ENCODE measurements around the gene CXXC1. TPM values are rescaled to one million over a fixed set of nuclear protein-coding genes. Genes with fewer than 3 reads are reported as not detected.

CXXC1 gene
- total RNA-seq, 1 experiment from 2014 or later = 54.7 TPM

- no peaks in the 10 kb centered on the region for H3K27me3 ChIP-seq (ENCODE audit: insufficient read depth, low read depth)
- no peaks in the 10 kb centered on the region for H3K9me2 ChIP-seq (ENCODE audit: insufficient read depth)
- no peaks in the 10 kb centered on the region for H3K36me3 ChIP-seq (ENCODE audit: low read depth)
- H3K27ac ChIP-seq = no peak overlapping the region
- POLR2A ChIA-PET (ENCODE audit: unreplicated experiment) = no interaction called here
- CTCF ChIA-PET = interaction anchor here (0.6 to 1.0 kb wide), 2 partner anchors 89 to 333 kb away, joined by 3 to 4 read pairs; no protein-coding TSS in a partner anchor
- H2AFZ ChIP-seq = peak overlapping the region; percentile 59; the same call in 1 of the 2 replicates
- TF ChIP-seq CTCF (conservative IDR thresholded peaks at IDR 0.05) (peak; percentile 74), EZH2 (IDR thresholded peaks at IDR 0.05; ENCODE audit: low read depth) (no peak)
- no peaks in the 10 kb centered on the region for H3K79me2 ChIP-seq (ENCODE audit: low read depth)
- intact Hi-C loops (cut with micrococcal nuclease; ENCODE audit: unreplicated experiment) = loop anchor here (1.0 kb wide), 1 partner anchor 89 kb away; no protein-coding TSS in a partner anchor
- H3F3A ChIP-seq (ENCODE audit: insufficient read depth, low read depth) = peaks cover 15% of the 10 kb centered on the region; the same call in 1 of the 2 replicates
- H3K4me3 ChIP-seq = peak overlapping the region; percentile 45; the same call in 1 of the 2 replicates
- no TSS peak for BruUV-seq (replicated peaks)
- H4K20me1 ChIP-seq (ENCODE audit: insufficient read depth) = no peaks in the 10 kb centered on the region
- peak overlapping the region; percentile 58 for H3K4me2 ChIP-seq
- H3K9me3 ChIP-seq (ENCODE audit: insufficient read depth, low read depth) = no peaks in the 10 kb centered on the region
- H3K4me1 ChIP-seq (replicated peaks; ENCODE audit: insufficient read depth) = peaks cover 5% of the 10 kb centered on the region
- peak; percentile 60 to 86 for DNase-seq
Measured at GRCh38 chr18:50268022-50268747, 19.3 kb downstream of the CXXC1 start.

GRCh38 chr18:50266248-50266704, 21.2 kb downstream of the CXXC1 start, which contains the start of gene CFAP53:
Gene CFAP53 (minus strand): TSS chr18:50266495. CDS start chr18:50266404, 91 bp downstream.
- Histone ChIP-seq H3K27me3 (ENCODE audit: insufficient read depth, low read depth) (no peaks in the 10 kb centered on the region), H4K20me1 (ENCODE audit: insufficient read depth) (no peaks in the 10 kb centered on the region), H3F3A (ENCODE audit: insufficient read depth, low read depth) (peaks cover 15% of the 10 kb centered on the region; the same call in 1 of the 2 replicates), H3K4me1 (replicated peaks; ENCODE audit: insufficient read depth) (peaks cover 5% of the 10 kb centered on the region), H2AFZ (peak within 1 kb of the TSS; percentile 93), H3K36me3 (ENCODE audit: low read depth) (no peaks in the 10 kb centered on the region), H3K79me2 (ENCODE audit: low read depth) (no peaks in the 10 kb centered on the region), H3K27ac (peak within 1 kb of the TSS; percentile 2; the same call in 1 of the 2 replicates), H3K9me3 (ENCODE audit: insufficient read depth, low read depth) (no peaks in the 10 kb centered on the region), H3K9me2 (ENCODE audit: insufficient read depth) (no peaks in the 10 kb centered on the region), H3K4me2 (peak within 1 kb of the TSS; percentile 87), H3K4me3 (peak within 1 kb of the TSS; percentile 83)
- ChIA-PET POLR2A (ENCODE audit: unreplicated experiment) (no interaction called here), CTCF (interaction anchor here (0.6 kb wide), 1 partner anchor 83 kb away, joined by 5 read pairs; no protein-coding TSS in a partner anchor)
- TF ChIP-seq EZH2 (IDR thresholded peaks at IDR 0.05; ENCODE audit: low read depth) (no peak), CTCF (conservative IDR thresholded peaks at IDR 0.05) (no peak)
- no TSS peak for BruUV-seq (replicated peaks)
- DNase-seq = peak; percentile 82 to 83
- intact Hi-C loops (cut with micrococcal nuclease; ENCODE audit: unreplicated experiment) = loop anchor here (2.0 kb wide), 1 partner anchor 43 kb away; no protein-coding TSS in a partner anchor

GRCh38 chr18:50262977-50263376, 24.5 kb downstream of the CXXC1 start:
- TF ChIP-seq EZH2 (IDR thresholded peaks at IDR 0.05; ENCODE audit: low read depth) = no peak
- no peak for TF ChIP-seq CTCF (conservative IDR thresholded peaks at IDR 0.05)
- Histone ChIP-seq H3K36me3 (ENCODE audit: low read depth) (no peaks in the 10 kb centered on the region), H3K4me2 (no peak overlapping the region), H2AFZ (no peak overlapping the region), H3K9me3 (ENCODE audit: insufficient read depth, low read depth) (no peaks in the 10 kb centered on the region), H3K4me1 (replicated peaks; ENCODE audit: insufficient read depth) (peaks cover 5% of the 10 kb centered on the region), H3K27me3 (ENCODE audit: insufficient read depth, low read depth) (no peaks in the 10 kb centered on the region), H3K27ac (no peak overlapping the region), H3K4me3 (no peak overlapping the region), H3K9me2 (ENCODE audit: insufficient read depth) (no peaks in the 10 kb centered on the region), H3F3A (ENCODE audit: insufficient read depth, low read depth) (peaks cover 10% of the 10 kb centered on the region; the same call in 1 of the 2 replicates), H4K20me1 (ENCODE audit: insufficient read depth) (no peaks in the 10 kb centered on the region), H3K79me2 (ENCODE audit: low read depth) (no peaks in the 10 kb centered on the region)
- CTCF ChIA-PET = no interaction called here
- no peak for DNase-seq
- POLR2A ChIA-PET (ENCODE audit: unreplicated experiment) = no interaction called here
- no TSS peak for BruUV-seq (replicated peaks)
- intact Hi-C loops (cut with micrococcal nuclease; ENCODE audit: unreplicated experiment) = no loop called here

All from PC-9 (cell line).